ENCODE results near the gene KRTAP12-1.
"Not testable (repeated sequence)": the region's sequence is repeated elsewhere in the genome, so short reads cannot be mapped to it uniquely, and the experiment has no call there.

Gene KRTAP12-1

GRCh38 chr21:44650973-44651675 lies 30.8 kb downstream of the KRTAP12-1 start:
- DNase-seq (ENCODE audit: extremely low read depth, low read depth): no peak
- TF ChIP-seq CTCF (IDR thresholded peaks at IDR 0.05; ENCODE audit: low read depth, low read length): no peak

GRCh38 chr21:44650265-44650972 lies 31.5 kb downstream of the KRTAP12-1 start:
- no peak for DNase-seq (ENCODE audit: extremely low read depth, low read depth)
- no peak for TF ChIP-seq CTCF (IDR thresholded peaks at IDR 0.05; ENCODE audit: low read depth, low read length)

- no peak for DNase-seq (ENCODE audit: extremely low read depth, low read depth)
- TF ChIP-seq CTCF (IDR thresholded peaks at IDR 0.05; ENCODE audit: low read depth, low read length): no peak
These were observed 32.4 kb downstream of the KRTAP12-1 start for GRCh38 chr21:44649521-44650100.

- DNase-seq (ENCODE audit: extremely low read depth, low read depth): no peak
- TF ChIP-seq CTCF (IDR thresholded peaks at IDR 0.05; ENCODE audit: low read depth, low read length): no peak
These were observed 33.2 kb downstream of the KRTAP12-1 start for GRCh38 chr21:44648557-44649311.

GRCh38 chr21:44647222-44647552 lies 34.8 kb downstream of the KRTAP12-1 start:
- DNase-seq (ENCODE audit: extremely low read depth, low read depth): no peak
- no peak for TF ChIP-seq CTCF (IDR thresholded peaks at IDR 0.05; ENCODE audit: low read depth, low read length)

- DNase-seq (ENCODE audit: extremely low read depth, low read depth): not testable (repeated sequence)
These were observed 35.4 kb downstream of the KRTAP12-1 start, which contains the start of gene KRTAP10-11 for GRCh38 chr21:44646366-44647221. TSS of gene KRTAP10-11 (plus strand) at chr21:44646414. CDS start at chr21:44646459, 45 bp downstream.

GRCh38 chr21:44644878-44645277 lies 37.1 kb downstream of the KRTAP12-1 start:
- no peak for TF ChIP-seq CTCF (IDR thresholded peaks at IDR 0.05; ENCODE audit: low read depth, low read length)
- DNase-seq (ENCODE audit: extremely low read depth, low read depth): no peak

All from AG09319 (cell line).